GM18951 (cell line): Measurements from ENCODE around the gene FGD2.

Source experiments
- POLR2A ChIP-seq: IDR thresholded peaks from 4 replicates; pipeline ENCODE4 v1.6.1; 2011; ENCODE audit warnings: mild to moderate bottlenecking; ENCODE audit not compliant: insufficient read length, insufficient read depth; ENCODE audit errors: extremely low read depth
- in situ Hi-C: fragments of 300-500 bp; cut with MboI; formaldehyde crosslinking; loops from one replicate; pipeline ENCODE4 v1.12.0; 2022; ENCODE audit warnings: low sequenced_read_pairs, mixed read lengths, inconsistent platforms; ENCODE audit not compliant: unreplicated experiment

The FGD2 gene

GRCh38 chr6:36989264-36989663, 16.2 kb upstream of the FGD2 start:
- in situ Hi-C loops = loop anchor here (25.0 kb wide), 1 partner anchor 377 kb away; no protein-coding TSS in a partner anchor
- TF ChIP-seq POLR2A = no peak

- in situ Hi-C loops = loop anchor here (25.0 kb wide), 1 partner anchor 378 kb away; no protein-coding TSS in a partner anchor
Measured at GRCh38 chr6:36990401-36990800, 15.1 kb upstream of the FGD2 start.

GRCh38 chr6:36997811-36998722, 7.4 kb upstream of the FGD2 start:
- in situ Hi-C loops = loop anchor here (25.0 kb wide), 1 partner anchor 386 kb away; no protein-coding TSS in a partner anchor

GRCh38 chr6:36998723-36999038, 6.8 kb upstream of the FGD2 start:
- no peak for TF ChIP-seq POLR2A
- in situ Hi-C loops = loop anchor here (25.0 kb wide), 1 partner anchor 386 kb away; no protein-coding TSS in a partner anchor

More at GRCh38 chr6:36997811-36998722, 7.4 kb upstream of the FGD2 start:
- TF ChIP-seq POLR2A = no peak

- in situ Hi-C loops = loop anchor here (25.0 kb wide), 1 partner anchor 387 kb away; no protein-coding TSS in a partner anchor
- TF ChIP-seq POLR2A = no peak
Measured at GRCh38 chr6:36999061-36999750, 6.2 kb upstream of the FGD2 start.

- in situ Hi-C loops = loop anchor here (25.0 kb wide), 1 partner anchor 387 kb away; no protein-coding TSS in a partner anchor
- no peak for TF ChIP-seq POLR2A
Measured at GRCh38 chr6:36999751-37000125, 5.7 kb upstream of the FGD2 start.

- in situ Hi-C loops = no loop called here
- TF ChIP-seq POLR2A = no peak
Measured at GRCh38 chr6:37004044-37004980, 1.1 kb upstream of the FGD2 start.

- TF ChIP-seq POLR2A = no peak
- in situ Hi-C loops = no loop called here
Measured at GRCh38 chr6:37005827-37006567, 542 bp downstream of the FGD2 start.

- in situ Hi-C loops = no loop called here
- no peak for TF ChIP-seq POLR2A
Measured at GRCh38 chr6:37006793-37007339, 1.4 kb downstream of the FGD2 start.

- in situ Hi-C loops = no loop called here
- TF ChIP-seq POLR2A = no peak
Measured at GRCh38 chr6:37007340-37008043, 2.0 kb downstream of the FGD2 start.
